DOHH2 (cell line): ENCODE results near the gene ZFYVE27.

Experiments used
- EZH2phosphoT487 ChIP-seq: fragments of 200-600 bp; sonication (generic); IDR thresholded peaks from 2 replicates; pipeline ENCODE4 v1.6.1; 2017; ENCODE audit warnings: borderline replicate concordance, mild to moderate bottlenecking, antibody characterized with exemption, low read length, moderate library complexity, mixed read lengths
- TF ChIP-seq, protein P1 (sequence below): fragments of 200-600 bp; sonication (generic); IDR thresholded peaks from one replicate; pipeline ENCODE4 v1.5.1; 2014; ENCODE audit warnings: antibody characterized with exemption, mild to moderate bottlenecking, low read depth, low read length; ENCODE audit not compliant: poor library complexity, severe bottlenecking

GRCh38 chr10:97747573-97747972 is 10.6 kb downstream of the ZFYVE27 start:
- TF ChIP-seq, protein P1, sequence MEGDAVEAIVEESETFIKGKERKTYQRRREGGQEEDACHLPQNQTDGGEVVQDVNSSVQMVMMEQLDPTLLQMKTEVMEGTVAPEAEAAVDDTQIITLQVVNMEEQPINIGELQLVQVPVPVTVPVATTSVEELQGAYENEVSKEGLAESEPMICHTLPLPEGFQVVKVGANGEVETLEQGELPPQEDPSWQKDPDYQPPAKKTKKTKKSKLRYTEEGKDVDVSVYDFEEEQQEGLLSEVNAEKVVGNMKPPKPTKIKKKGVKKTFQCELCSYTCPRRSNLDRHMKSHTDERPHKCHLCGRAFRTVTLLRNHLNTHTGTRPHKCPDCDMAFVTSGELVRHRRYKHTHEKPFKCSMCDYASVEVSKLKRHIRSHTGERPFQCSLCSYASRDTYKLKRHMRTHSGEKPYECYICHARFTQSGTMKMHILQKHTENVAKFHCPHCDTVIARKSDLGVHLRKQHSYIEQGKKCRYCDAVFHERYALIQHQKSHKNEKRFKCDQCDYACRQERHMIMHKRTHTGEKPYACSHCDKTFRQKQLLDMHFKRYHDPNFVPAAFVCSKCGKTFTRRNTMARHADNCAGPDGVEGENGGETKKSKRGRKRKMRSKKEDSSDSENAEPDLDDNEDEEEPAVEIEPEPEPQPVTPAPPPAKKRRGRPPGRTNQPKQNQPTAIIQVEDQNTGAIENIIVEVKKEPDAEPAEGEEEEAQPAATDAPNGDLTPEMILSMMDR, result no peak
- no peak for TF ChIP-seq EZH2phosphoT487
